Eye (tissue), 1 donor: ENCODE results near the gene CCDC148.
A peak's percentile ranks its signal among the peaks of the same experiment; 100 is the strongest.
"Not testable (repeated sequence)": the region's sequence is repeated elsewhere in the genome, so short reads cannot be mapped to it uniquely, and the experiment has no call there.

ENCODE experiments used
- DNase-seq: peaks from one replicate; pipeline ENCODE4 v3.0.0-alpha.2; 2015

CCDC148 gene

DNA sequence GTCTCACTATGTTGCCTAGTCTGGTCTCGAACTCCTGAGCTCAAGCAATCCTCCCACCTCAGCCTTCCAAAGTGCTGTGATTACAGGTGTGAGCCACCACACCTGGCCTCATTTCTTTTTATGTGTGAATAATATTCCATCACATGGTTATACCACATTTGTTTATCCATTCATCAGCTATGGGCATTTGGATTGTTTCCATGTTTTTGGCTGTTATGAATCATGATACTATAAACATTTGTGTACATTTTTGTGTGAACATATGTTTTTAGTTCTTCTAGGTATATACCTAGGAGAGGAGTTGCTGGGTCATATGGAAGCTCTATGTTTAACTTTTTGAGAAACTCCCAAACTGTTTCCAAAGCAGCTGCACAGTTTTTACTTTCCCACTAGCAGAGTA, 24.6 kb upstream of the CCDC148 start:
- no peak for DNase-seq

DNA sequence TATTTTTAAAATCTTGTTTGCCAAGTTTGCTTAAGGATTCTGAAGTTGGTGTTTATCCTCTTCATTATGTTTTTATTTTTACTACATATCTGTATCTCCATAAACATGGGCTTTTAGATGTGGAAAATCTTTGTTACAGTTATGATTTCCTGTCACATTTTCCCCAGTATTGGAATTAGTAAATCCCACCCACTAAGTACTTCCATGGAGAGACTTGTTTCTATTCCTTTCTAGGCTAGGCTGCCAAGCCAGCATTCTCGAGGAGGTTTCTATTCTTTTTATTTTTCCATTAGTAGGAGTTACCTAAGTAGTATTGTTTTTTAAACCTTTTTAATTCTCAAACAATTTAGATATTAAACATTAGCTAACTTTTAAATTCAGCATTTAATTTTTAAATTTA, 22.3 kb upstream of the CCDC148 start:
- DNase-seq = no peak

DNA sequence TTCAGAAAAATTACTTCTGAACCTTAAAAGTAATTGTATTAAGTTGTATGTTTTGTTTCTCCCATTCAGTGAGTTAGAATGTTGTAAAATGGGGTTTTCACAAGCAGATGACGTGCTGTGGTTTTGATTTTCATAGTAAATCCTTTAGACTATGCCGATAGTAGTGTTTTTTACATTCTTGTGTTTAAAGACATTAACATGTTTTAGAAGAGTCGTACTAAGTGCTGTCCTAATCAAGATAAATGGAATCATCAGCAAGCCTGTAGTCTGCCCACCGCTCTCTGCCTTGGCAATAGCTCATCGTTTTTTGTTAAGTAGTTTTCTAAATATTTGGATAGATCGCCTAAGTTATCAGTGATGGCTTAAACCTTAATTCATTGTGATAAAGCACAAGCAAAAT, 21.7 kb upstream of the CCDC148 start:
- no peak for DNase-seq

DNA sequence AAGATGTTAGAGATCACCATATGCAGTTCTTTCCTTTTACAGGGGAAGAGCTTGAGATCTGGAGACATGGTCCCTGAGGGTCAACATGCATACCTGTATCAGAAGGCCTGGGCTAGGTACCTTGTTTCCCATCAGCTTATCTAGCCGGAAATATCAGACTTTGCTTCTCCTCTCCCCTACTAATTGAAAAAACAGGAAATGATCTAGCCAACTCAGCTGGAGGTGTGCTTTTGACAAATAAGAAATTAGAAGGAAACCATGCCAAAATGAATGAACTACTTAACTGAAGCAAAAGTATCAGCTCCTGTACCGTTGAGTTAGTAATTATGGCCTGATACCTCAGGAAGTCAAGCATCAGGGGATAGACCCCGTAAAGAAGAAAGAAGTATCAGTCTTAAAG, 20.6 kb upstream of the CCDC148 start:
- DNase-seq = no peak

DNA sequence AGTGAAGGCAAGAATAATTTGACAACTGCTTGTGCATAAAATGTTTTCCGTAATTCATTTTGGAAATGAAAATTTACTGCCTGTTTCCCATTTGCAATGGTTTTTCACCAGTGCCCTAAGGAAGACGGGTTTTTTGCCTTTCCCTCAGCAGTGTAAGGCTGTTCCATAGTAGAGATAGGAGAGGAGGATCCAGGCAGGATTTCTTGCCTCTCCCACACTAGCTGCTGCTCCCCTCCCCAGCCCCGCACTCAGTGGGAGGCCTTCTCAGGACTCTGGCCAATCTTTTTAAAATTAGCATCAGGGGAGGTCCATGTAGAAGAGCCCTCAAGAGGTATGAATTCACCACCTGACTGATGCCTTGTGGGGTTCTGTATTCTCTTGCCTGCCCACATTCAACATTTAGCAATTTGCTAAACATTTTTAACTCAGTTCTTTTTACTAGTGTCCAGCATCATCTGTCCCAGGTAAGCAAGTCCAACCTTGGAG, 18.0 kb upstream of the CCDC148 start:
- not testable (repeated sequence) for DNase-seq

DNA sequence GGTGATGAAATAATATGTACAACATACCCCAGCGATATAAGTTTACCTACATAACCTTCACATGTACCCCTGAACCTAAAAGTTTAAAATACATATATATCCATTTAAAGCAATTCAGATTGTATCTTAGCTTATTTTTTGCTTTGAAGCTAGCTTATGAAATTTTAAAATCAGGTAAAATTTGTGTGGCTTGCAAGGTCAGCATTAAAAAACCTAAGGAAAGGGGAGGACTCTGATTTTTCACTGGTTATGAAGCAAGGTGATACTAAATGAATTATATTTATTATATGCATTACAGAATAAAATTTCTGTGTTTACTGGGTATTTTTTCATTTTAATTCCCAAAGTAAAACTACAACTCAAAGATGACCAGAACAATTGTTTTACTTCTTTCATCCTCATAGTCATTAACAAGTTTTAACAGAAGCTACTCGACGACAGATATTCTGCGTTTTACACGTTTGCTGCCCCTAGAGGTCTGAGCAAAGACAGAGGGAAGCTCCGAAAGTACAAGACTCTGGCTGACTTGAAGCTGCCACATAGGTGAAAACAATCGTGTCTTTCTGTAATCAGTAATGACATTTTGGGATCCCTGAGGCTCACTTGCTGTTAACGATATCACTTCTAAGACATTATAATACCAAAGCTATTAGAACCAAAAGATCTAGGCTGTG, 17.3 kb upstream of the CCDC148 start:
- no peak for DNase-seq

DNA sequence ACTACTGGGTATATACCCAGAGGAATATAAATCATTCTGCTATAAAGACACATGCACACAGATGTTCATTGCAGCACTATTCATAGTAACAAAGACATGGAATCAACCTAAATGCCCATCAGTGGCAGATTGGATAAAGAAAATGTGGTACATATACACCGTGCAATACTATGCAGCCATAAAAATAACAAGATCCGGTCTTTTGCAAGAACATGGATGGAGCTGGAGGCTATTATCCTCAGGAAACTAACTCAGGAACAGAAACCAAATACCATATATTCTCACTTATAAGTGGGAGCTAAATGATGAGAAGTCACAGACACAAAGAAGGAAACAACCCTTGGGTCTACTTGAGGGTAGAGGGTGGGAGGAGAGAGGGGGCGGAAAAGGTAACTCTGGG, 16.7 kb upstream of the CCDC148 start:
- not testable (repeated sequence) for DNase-seq

DNA sequence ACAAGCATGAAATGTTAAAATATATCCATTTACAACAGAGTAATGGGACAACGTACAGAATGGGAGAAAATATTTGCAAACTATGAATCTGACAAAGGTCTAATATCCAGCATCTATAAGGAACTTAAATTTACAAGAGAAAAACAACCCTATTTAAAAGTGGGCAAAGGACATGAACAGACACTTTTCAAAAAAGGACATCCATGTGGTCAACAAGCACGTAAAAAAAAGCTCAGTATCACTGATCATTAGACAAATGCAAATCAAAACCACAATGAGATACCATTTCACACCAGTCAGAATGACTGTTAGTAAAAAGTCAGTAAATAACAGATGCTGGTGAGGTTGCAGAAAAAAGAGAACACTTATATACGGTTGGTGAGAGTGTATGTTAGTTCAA, 16.3 kb upstream of the CCDC148 start:
- not testable (repeated sequence) for DNase-seq

DNA sequence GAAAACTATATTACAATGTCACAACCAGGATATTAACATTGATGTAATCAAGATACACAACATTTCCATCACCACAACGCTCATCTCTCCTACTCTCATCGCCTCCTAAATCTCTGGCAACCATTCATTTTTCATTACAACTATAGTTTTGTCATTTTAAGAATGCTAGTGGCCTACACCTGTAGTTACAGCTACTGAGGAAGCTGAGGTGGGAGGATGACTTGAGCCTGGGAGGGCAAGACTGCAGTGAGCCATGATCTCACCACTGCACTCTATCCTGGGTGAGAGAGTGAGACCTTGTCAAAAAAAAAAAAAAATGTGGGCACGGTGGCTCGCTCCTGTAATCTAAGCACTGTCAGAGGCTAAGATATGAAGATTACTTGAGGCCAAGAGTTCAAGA, 10.7 kb upstream of the CCDC148 start:
- no peak for DNase-seq

DNA sequence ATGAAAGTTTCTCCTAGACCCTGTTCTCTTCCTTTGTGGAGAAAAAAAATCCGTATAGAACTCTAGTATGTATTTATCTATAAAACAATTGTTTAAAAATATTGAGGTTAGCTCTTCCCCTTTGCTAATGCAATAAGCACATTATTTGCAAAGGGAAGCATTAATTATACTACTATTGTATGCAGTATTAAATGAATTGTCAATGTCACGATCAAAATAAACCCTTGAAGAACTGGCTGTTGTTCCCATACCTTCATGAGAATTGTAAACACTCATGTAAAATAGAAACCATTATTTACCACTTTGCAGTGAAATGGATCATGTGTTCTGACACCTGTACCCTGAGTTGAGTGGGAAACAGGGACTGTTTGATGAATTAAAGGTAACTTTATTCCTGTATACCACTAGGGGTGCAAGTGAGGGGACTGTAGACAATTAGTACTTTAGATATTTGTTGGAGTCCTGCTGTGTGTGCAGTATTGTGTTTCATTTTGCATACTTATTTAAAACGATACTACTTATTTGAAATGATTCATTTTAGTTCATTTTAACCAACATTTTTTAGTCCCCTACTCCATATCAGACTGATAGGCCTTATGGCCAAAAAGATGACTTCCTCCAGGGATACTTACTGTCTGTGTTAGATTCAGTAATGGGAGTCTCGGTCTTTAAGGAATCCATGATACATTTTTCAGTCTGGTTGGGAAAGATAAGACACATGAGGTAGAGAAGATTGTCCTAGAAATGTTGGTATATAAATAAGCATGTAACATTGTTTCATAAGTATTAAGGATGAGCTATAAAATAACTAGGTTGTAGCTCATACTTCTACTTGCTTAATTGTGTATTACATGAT, 8.1 kb upstream of the CCDC148 start:
- DNase-seq = no peak

DNA sequence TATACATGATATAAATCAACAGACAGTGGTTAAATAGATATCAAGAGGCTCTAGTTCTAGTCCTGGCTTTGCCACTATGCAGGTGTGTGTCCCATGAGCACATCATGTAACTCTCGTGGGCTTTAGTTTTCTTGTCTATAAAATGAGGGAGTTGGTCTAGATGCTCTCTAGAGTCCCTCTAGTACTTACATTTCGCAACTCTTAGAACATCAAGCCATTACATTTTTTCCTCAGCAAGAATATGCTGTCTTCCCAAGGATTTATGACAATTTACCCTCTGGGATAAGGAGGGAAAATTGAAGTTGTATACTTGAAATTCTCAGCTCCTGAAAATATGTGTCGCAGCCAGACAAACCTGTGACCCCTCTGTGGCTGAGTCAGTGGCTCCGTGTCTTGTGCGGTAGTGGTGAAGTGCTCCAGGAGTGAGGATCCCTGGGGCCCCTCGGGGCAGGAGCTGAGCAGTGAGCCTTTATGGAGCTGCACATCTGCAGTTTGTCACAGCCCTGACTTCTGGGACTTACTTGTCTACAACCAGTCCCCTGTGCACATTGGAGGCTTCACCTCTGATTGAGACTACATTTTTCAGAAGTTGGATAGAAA, 7.0 kb upstream of the CCDC148 start:
- no peak for DNase-seq

DNA sequence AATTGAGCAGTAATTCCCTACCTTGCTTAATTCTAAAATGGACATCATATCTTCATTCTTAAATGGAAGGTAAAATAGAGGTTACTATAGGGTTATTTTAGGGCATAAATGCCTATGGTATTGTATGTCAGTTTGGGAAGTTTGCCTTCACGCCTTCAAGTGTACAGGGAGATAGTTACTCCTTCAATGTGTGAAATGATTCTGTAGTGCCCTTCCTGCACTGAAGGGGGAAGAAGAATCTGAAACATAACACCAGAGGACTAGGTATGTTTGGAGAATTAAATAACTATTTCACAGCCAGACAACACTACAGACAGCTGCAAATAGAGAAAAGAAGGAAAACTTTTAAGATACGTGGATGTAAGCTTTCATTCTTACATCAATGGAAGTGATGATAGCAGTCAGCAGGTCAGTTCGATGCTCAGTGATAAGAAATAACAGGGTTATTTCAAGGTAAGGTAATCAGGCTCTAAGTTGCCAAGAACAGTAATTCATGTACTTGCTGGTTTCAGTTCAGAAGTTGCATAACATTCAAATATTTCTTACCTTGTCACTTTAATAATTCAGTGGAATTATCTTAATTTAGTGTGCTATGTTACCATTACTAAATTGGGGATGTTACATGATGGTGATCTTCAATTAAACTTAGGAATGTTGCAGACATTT, 4.2 kb upstream of the CCDC148 start:
- DNase-seq = peak; percentile 41

DNA sequence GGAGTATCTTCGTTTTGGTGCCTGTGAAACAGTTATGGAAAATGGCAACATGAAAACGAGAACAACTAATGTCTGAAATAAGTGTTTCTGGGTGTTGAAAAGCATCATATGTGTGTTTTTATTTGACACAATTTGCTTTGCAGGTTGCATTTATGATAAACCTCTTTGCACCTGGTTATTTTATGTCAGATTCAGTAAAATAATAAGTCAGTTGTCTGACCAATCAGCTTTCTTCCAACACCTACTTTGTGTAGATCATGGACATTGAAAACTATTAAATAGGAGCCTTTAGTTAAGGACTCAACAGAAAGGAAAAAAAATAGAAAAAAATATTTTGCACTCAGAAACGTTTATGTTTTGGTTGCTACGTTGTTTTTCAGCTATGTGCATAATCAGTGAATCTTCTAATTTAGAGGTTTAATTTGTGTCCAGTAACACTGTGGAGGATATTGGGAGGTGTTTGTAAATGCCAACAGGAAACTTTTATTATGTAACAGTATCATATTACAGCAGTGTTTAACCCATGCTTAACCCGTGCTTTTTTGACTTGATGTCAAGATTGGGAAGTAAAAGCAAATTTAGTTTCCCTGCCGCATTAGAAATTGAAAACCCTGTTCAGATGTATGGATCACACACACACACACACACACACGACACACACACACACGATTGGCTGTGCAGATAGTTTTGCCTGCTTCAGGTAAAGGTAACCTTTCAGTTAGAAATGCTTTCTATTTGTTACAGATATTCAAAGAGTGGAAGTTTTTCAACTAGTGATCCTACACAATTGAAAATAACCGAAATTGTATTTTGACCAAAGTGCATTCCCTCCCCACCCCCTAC, 2.8 kb upstream of the CCDC148 start:
- DNase-seq = peak; percentile 45

DNA sequence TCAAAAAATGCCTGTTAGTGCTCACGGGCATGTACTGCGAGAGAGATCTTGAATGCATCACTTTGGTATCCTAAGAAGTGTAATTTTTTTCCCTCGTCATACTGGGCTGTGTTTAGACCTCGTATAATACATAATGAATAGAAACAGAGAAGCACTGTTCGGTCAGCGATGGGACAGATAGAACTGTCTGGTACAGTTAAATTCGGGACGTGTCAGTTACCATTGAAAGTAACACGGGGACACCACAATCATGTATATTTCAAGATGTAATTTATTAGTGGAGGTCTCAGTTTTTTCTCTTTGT, 2.0 kb upstream of the CCDC148 start:
- no peak for DNase-seq

DNA sequence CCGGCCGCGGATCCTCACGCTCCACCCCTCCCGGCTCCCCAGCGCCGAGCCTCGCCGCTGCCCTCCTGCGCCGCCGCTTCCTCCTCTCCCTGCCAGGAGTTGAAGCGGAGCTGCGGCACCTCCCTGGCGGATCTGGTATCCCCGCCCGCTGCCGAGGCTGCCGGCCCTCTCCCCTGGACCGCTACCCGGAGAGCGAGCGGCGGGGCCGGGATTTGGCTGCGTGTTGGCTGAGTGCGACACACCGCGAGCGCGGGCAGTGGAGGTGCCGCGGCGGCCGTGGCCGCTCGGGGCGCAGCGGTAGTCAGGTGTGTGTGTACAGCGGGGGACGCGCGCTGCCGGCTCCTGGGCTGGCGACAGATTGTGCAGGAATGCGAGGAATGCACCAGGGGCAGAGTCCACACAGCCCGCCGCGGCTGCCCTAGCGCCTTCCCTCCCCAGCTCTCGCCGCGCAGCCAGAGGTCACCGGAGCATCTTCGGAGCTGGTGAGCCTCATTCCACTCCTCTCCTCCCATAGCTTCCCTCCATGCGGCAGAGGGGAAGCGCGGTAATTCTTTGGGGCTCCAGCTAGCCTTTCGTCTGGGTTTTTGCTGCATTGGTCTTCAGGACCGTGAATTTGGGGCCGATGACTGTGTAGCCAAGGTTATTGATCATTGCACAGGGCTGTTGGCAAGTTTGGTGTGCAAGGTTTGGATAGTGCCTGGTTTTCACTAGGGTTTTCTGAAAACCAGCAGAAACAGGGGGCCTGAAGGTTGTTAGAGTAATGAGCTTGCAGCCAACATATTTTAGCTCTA, 1.5 kb upstream of the CCDC148 start:
- peak; percentile 93 for DNase-seq

DNA sequence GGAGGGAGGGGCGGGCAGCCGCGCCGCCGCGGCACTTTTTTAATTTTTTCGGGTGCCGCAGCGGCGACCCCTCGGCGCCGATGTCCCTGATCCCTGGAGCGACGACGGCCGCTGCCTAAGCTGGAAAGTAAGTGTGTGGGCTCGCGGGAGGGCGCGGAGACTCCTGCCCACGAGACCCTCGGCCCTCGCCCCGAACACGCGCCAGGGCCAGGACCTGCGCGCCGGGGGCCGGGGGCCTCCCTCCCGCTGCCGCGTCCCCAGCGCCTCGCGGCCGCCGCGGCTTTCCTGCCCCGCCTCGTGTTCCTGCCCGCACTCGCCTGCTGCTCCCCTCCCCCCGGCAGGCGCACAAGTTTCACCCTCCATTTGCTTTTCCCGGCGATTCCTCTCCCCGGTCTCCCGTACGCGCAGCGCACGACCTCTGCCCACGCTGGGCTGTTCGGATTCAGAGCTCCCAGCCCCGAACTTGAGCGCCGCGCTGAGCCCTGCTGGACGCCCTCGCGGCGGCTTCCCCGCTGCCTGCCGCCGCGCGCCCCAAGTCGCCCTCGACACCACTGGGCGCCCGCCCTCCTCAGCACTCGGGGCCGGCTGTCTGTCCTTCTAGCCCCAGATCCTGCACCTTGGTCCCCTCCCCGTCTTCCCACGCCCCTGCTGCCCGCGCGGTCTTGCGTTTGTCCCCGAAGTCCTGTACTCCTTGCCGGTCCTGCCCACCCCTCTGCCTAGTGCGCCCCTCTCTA, 706 bp upstream of the CCDC148 start:
- DNase-seq = peak; percentile 92

DNA sequence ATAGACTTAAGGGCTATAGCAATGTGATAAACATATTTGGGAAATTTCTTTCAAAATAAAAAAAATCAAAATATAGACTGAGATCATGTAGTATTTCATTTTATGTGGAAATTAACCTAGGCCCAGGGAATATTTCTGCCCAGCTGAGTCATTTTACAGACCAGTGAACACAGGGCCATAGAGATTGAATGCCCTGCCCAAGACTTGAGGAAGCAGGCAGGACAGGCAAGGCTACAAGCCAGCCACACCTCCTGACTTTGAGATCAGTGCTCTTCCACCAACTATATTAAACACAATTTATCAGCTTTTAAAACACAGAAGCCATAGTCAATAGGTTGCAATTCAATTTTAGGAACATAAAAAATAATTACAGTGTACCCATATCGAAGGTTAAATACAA, 12.9 kb downstream of the CCDC148 start:
- no peak for DNase-seq

DNA sequence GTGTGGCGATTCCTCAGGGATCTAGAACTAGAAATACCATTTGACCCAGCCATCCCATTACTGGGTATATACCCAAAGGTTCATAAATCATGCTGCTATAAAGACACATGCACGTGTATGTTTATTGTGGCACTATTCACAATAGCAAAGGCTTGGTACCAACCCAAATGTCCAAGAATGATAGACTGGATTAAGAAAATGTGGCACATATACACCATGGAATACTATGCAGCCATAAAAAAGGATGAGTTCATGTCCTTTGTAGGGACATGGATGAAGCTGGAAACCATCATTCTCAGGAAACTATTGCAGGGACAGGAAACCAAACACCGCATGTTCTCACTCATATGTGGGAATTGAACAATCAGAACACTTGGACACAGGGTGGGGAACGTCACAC, 17.5 kb downstream of the CCDC148 start:
- DNase-seq = not testable (repeated sequence)

DNA sequence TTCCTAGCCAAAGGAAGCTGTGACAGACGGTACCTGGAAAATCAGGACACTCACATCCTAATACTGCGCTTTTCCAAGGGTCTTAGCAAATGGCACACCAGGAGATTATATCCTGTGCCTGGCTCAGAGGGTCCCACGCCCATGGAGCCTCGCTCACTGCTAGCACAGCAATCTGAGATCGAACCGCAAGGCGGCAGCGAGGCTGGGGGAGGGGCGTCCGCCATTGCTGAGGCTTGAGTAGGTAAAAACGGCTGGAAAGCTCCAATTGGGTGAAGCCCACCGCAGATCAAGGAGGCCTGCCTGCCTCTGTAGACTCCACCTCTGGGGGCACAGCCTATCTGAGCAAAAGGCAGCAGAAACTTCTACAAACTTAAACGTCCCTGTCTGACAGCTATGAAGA, 22.8 kb downstream of the CCDC148 start:
- not testable (repeated sequence) for DNase-seq

DNA sequence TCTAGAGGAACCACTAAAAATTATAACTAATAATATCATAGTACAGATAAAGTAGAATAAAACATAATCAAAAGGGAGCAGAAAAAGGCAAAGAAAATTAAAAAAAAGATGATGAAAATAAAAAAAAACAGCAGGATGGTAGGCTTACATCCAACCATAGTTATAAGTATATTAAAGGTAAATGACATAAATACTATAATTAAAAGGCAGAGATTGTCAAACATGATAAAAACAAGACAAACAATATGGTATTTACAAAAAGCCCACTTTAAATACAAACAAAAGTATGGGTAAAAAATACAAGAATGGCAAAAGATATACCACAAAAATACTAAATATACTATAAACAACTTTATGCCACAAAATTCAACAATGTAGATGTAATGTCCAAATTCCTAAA, 24.4 kb downstream of the CCDC148 start:
- DNase-seq = no peak

DNA sequence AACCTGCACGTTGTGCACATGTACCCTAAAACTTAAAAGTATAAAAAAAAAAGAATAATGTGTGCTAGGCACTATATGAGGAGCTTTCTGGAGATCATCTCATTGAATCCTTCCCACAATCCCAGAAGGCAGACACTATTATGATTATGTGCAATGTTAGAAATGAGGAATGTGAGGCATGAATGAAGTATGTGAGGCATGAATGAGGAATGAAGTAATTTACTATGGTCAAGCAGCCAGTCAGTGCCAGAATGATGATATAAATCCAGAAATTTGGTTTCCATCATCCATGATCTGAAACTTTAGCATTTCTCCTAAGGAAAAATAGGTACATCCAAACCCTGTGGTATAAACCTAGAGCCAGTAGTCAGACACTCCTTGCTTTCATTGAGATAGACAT, 42.0 kb downstream of the CCDC148 start:
- no peak for DNase-seq
